SH-SY5Y (cell line): ENCODE measurements around the gene COL18A1.

Source experiments
- GATA2 ChIP-seq: IDR thresholded peaks from 2 replicates; pipeline ENCODE4 v1.6.1; 2011; ENCODE audit warnings: mild to moderate bottlenecking, low read depth, low read length
- GATA3 ChIP-seq: IDR thresholded peaks from 2 replicates; pipeline ENCODE4 v1.6.1; 2011; ENCODE audit warnings: low read depth, mild to moderate bottlenecking, low read length, moderate library complexity

COL18A1 gene

DNA sequence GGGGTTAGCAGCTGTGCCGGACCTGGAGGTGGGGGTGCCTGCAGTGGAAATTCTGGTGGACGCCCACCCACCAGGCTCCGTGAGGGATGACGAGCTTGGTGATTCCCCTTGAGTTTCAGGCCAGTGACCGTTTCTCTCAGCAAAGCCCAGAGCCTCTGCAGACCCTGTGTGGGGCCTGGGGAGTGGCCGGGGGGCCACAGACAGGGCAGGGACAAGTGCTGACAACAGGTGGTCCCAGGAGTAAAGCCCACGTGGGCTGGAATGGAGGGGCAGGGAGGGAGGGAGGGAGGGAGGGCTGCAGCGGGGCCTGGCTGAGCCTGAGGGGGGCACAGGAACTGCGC is 52.8 kb downstream of the COL18A1 start:
- no peak for TF ChIP-seq GATA2

DNA sequence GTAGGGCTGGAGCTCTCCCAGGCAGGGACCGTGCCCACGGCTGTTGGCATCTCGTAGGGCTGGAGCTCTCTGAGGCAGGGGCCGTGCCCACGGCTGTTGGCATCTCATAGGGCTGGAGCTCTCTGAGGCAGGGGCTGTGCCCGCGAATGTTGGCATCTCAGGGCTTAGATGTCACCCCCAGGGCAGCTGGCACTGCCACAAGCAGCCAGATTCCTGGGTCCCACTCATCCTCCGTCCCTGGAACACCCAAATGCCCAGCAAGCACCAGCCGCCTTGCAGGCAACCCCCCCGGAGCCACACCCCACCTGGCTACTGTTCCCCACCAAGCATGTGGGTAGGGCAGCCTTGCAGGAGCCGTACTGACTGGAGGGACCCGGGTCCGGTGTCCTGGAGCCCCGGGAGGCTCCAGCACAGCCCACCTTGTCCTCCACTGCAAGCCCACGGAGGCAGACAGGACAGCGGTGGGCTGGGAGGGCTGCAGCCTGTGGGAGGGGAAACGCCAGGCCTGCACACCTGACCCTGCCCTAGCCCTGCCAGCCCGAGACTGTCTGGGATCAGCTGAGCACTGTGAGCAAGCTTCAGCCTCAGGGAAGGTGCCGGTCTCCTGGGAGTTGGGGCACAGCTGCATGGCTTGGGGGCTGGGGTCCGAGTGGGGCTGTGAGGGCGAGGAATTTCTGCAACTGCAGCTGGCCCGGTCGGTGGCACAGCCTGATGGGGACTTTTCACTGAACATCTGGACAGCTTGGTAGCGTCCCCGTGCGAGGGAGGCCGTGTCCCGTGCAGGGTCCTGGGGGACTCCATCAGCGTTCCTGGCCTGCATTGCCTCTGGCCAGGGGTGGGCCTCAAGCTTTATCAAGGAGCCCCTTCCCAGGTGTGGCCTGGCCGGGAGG is 53.6 kb downstream of the COL18A1 start:
- TF ChIP-seq GATA2 (no peak), GATA3 (no peak)

DNA sequence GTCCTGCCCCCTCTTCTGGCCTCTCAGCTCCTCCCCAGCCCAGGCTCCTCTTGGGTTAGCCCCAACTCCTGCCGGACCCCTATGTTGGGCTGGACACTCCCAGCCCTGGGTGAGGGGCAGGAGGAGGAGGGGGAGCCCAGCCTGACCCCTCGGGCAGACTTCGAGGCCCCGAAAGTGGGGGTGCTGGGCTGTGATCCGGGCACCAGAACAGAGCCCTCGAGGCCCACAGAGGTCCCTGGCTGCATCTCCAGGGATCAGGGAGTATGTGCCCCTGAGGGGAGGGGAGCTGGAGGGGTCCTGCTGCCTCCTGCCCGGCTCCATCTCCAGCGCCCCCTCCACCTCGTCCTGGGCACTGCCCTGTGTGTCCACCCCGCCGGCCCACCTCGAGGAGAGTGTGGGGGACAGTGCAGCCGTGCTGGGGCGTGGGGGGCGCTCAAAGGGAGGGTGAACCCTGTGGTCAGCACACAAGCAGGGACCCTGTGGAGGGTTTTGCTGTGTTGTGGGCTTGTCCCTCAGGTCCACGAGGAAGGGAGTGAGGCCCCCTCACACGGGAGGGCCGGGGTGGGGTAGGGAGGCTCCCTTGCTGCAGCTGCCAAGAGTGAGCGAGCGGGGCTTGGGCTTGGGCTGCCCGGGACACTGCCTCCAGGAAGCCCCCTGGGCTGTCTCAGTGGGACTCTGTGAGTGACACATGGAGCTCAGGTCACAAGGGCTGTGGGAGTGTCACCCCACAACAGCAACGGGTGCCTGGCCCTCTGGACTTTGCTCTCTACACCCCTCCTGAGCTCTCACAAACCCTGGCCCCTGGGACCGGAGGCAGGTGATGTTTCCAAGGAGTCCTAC is 54.4 kb downstream of the COL18A1 start:
- no peak for TF ChIP-seq GATA3
- TF ChIP-seq GATA2, result no peak

DNA sequence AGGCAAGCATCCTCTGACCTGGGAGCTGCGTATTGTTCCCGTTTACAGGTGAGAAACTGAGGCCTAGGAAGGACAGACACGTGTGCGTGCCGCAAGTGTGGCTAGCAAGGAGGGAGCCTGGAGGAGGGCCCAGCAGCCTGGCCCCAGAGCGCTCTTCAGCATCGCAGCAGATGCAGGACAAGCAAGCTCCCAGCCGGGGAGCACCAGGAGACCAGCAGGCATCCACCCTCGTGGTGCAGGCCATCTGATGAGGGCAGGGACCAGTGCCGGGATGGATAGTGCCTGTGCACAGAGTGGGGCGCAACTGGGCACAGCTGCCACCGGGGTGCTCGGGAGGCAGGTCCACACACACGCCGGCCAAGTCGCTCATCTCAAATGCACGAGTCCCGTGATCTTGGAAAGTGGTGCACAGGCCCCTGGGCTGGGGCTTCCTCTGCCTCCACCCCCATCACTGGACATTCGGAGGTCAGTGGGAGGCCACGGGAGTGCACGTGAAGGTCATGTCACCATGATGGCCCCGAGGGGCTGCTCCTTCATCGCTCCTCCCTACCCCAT is 55.1 kb downstream of the COL18A1 start:
- TF ChIP-seq GATA3, result no peak
- TF ChIP-seq GATA2, result no peak

DNA sequence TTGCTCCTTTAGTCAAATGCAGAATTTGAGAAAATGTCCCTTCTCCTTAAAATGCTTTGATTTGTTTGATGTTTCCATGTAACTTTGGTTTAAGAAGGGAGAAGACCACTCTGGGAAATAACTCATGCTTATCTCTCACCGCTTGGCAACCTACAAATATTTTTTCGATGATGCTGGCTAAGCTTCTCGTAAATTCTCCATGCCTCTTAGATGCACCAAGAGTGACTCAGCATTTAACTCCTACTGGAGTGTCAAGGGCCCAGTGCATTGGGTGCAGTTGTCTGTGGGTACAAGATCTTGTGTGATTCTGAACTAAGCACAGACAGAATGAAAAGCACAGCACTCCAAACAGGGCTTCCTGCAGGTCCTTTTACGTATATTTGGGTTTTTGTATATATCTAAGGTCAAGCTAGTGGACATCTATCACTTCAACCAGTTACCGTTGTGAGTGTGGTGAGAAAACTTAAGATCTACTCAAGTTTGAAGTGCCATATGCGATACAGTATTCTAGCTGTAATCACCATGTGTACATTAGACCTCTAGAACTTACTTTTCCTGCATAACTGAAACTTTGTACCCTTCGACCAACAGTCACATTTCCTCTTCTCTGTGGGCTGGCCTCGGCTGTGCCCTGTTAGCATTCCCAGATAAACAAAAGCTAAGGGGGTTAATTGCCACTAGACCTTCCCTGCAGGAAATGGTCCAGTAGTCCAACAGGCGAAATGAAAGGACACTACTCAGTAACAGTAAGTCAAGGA is 55.8 kb downstream of the COL18A1 start:
- no peak for TF ChIP-seq GATA2
- no peak for TF ChIP-seq GATA3

DNA sequence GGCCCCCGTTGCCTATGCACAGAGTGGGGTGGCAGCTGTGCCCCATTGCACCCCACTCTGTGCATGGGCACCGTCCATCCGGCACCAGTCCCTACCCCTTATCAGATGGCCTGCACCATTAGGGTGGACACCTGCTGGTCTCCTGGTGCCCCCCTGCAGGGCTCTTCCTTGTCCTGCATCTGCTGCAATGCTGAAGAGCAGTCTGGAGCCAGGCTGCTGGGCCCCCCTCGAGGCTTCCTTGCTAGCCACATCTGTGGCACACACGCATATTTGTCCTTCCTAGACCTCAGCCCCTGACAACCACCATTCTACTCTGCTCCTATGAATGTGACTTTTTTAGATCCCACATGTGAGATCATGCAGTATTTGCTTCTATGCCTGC is 56.4 kb downstream of the COL18A1 start:
- TF ChIP-seq GATA3 (no peak), GATA2 (no peak)

DNA sequence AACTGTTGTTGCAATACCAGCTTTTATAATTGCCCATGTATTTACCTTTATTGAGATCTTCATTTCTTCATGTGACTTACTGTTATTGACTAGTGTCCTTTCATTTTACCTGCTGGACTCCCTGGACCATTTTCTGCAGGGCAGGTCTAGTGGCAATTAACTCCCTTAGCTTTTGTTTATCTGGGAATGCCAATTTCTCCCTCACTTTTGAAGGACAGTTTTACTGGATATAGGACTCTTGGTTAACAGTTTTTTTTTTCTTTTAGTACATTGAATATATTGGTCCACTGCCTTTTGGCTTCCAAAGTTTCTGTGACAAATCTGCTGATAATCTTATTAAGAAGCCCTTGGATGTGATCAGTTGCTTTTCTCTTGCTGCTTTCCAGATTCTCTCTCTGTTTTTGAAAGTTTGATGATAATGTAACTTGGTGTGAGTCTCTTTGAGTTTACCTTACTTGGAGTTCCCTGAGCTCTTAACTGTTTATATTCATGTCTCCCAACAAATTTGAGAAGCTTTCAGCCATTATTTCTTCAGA is 56.9 kb downstream of the COL18A1 start:
- no peak for TF ChIP-seq GATA2
- no peak for TF ChIP-seq GATA3

DNA sequence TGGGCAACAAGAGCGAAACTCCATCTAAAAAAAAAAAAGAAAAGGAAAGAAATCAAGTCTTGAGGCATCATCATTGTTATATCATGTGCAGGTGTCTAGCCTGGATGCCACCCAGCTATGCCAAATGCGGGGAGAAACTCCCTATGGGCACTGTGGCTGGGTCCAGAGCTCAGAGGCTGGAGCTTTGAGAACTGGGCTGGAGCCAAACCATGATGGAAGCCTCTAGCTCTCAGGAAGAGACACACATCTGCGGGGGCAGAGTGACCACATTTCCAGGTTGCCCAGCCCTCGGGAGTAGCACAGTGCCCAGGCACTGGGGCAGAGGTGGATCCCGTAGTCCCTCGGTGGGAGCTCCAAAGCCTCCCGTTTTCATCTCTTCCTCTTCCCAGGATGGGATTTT is 58.9 kb downstream of the COL18A1 start:
- TF ChIP-seq GATA2, result no peak
- no peak for TF ChIP-seq GATA3

DNA sequence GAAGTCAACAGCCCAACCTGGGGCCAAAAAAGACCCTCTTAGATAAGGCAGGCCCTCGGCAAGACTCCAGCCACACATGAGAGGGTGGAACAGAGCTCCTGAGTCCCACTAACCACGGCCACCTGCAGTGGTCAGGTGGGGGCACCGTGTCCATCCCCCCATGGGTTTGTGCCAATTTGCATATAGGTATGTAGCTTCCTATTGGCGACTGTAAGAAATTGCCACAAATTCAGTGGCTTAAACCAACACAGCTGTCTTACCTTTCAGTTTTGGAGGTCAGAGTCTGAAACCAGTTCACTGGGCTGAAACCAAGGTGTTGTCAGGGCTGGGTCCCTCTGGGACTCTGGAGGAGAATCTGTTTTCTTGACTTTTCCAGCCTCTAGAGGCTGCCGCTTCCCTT is 59.3 kb downstream of the COL18A1 start:
- TF ChIP-seq GATA2, result no peak
- no peak for TF ChIP-seq GATA3

DNA sequence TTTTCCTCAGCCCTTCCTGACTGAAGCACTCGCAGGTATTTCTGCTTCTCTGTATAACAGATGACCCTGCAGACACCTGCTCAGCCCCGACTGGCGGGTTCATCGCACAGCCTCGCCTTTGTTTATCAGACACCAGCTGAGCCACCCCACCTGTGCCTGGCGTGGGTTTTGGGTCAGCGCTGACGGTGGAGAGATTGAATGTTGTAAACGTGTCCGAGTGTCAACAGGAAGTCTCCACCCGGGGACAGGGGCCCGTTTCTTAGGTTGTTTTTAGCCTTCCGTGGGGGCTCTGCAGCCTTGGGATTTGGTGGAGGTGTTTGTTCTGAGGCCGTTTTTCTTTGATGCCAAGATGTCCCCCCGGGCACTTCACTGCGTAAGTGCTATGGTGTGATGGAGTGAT is 60.1 kb downstream of the COL18A1 start:
- TF ChIP-seq GATA2, result no peak
- TF ChIP-seq GATA3, result no peak

DNA sequence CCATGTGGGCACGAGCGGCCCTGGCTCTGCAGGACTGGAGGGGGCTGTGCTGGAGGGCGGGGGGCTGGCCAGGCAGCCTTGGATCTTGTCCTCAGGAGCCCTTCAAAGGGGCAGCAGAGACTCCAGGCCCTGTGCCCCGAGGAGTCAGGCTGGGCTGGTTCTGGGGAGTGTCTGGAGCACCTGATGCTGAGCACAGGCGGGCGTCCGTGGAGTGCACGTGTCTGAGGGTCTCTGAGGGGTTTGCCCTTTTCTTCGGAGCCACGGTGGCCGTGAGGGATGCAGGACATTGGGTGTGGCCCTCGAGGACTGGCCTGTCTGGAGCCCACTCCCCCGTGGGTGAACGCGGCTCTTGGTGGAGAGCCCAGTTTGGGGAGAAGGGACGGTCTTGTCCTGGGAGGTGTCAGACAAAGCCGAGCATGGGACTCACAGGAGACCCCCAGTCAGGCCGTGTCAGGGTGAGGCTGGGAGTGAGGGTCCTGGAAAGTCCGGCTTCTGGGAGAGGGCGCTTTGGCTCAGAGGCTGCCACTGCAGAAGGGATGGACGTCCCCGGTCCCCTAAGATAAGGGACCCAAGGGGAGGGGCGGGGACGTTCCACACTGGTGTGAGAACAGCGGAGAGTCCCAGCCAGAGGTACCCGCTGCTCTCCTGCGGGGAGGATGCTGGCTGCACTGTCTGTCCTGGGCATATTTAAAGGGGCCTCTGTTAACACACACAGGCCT is 60.8 kb downstream of the COL18A1 start:
- TF ChIP-seq GATA3 (no peak), GATA2 (no peak)

DNA sequence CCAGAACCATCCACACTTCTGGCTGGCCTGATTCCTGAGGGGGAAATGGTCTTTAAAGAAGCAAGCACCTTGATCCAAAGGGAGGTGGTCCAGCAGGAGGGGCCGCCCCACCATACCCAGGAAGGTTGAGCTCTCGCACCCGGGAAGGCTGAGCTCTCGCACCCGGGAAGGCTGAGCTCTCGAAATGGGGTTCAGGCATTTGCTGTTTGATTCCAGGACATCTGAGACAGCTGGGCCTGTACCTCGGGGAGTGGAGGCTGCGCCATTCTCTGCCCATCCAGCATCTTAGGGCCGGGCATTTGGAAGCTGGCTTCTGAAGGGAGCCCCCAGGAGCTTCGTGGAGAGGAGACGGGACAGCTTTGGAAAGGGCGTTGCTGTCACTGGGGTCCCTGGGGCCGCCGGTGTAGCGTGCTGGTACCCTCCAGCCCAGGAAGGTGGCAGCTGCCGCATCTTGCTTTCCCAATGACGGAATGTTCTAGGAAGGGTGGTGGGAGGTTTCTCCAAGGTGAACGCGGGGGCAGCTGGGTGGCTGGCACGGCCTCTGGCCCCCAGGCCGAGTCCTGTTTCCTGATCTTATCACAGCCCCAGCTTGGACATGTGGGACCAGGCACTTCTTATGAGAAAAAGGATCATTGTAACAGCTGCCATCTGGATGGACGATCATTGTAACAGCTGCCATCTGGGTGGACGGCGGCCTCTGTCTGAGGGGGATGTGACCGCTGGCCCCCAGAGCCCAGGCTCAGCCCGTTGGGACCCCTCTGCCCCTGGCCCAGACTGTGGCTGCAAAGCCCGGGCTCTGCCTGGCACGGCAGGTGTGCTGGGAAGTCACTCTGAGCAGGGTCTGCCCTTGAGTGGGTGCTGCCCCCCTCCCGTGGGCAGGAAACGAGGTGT is 61.6 kb downstream of the COL18A1 start:
- TF ChIP-seq GATA3 (no peak), GATA2 (peak; percentile 95)
